ENCODE results near the gene ZNF335.
"Not testable (repeated sequence)": the region's sequence is repeated elsewhere in the genome, so short reads cannot be mapped to it uniquely, and the experiment has no call there.

ZNF335 gene

GRCh38 chr20:45969712-45970634, 2.0 kb downstream of the ZNF335 start:
- FAIRE-seq, result no peak

GRCh38 chr20:45968801-45969711, 2.9 kb downstream of the ZNF335 start:
- no peak for FAIRE-seq

GRCh38 chr20:45968081-45968671, 3.8 kb downstream of the ZNF335 start:
- no peak for FAIRE-seq

- no peak for FAIRE-seq
Measured at GRCh38 chr20:45967551-45968080, 4.4 kb downstream of the ZNF335 start.

- no peak for FAIRE-seq
Measured at GRCh38 chr20:45965169-45966002, 6.6 kb downstream of the ZNF335 start.

- FAIRE-seq, result no peak
Measured at GRCh38 chr20:45964006-45964400, 8.0 kb downstream of the ZNF335 start.

DNA sequence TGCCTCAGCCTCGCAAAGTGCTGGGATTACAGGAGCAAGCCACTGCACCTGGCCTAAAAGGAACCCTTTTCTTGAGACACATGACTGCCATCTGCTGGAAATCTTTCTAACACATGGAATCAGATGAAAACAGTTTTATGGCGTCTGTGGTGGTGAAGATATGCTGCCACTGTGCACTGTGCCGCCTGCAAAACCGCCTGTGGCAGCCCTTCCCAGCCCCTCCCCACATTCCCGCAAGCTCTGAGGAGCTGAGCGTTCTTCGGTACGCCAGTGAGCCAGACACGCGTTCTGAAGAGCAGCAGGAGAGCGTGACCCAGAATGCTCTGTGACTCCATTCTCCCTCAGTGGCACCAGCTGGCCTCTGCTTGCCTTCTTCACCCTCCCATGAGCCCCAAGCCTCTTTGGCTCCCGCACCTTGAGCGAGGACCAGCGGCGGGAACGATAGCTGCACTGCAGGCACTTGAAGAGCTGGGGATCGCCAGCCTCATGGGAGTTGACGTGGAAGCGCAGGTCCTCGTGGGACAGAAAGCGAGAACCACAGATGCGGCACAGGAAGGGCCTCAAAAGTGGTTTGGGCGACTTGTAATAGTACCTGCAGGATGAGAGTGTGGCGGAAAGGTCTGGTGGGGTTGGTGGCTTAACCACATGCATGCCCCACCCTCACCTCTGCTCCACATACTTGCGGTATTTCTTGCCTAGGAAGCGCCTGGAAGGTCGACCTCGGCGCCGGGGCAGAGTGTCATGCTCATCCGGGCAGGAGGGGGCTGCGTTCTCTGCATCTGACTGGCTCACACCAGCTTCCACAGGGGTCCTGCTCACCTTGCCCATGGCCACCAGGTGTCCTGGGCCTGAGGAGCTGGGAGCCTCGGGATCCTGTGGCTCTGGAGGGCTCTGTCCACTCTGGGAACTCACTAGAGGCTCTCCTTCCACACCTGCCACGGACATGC, 8.7 kb downstream of the ZNF335 start:
- FAIRE-seq, result no peak

DNA sequence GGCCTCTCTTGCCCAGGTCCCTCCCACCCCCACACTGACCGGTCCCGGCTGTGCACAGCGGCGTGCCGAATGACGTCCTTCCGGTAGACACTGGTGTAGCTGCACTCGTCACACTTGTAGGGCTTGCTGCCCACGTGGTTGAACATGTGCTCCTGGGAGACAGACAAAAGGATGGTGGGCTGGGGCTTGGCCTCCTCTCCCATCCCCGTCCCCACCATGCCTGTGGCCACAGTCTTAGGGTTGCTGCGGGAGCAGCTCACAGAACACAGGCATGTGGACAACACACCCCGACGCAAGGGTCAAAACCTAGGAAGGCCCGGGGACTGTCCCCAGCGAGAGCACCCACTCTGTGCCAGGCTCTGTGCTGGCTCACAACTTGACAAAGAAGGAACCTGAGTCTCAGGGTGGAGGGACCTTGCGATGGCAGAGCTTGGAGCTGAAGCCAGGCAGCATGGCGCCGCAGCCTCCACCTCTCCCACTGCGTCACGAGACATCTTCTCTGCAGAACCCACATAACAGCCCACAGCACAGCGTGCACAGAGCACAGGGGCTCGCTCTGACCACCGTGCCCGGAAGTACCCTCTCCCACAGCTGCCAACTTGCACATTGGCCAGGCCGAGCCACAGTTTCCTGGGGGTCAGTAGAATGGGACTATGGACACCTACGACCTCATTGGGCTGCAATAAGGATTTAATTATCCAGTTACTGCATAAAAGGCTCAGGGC, 9.8 kb downstream of the ZNF335 start:
- FAIRE-seq, result no peak

GRCh38 chr20:45959956-45960630, 11.9 kb downstream of the ZNF335 start:
- FAIRE-seq, result no peak

- FAIRE-seq, result no peak
Measured at GRCh38 chr20:45959126-45959525, 12.9 kb downstream of the ZNF335 start.

- FAIRE-seq, result no peak
Measured at GRCh38 chr20:45958593-45958992, 13.4 kb downstream of the ZNF335 start.

DNA sequence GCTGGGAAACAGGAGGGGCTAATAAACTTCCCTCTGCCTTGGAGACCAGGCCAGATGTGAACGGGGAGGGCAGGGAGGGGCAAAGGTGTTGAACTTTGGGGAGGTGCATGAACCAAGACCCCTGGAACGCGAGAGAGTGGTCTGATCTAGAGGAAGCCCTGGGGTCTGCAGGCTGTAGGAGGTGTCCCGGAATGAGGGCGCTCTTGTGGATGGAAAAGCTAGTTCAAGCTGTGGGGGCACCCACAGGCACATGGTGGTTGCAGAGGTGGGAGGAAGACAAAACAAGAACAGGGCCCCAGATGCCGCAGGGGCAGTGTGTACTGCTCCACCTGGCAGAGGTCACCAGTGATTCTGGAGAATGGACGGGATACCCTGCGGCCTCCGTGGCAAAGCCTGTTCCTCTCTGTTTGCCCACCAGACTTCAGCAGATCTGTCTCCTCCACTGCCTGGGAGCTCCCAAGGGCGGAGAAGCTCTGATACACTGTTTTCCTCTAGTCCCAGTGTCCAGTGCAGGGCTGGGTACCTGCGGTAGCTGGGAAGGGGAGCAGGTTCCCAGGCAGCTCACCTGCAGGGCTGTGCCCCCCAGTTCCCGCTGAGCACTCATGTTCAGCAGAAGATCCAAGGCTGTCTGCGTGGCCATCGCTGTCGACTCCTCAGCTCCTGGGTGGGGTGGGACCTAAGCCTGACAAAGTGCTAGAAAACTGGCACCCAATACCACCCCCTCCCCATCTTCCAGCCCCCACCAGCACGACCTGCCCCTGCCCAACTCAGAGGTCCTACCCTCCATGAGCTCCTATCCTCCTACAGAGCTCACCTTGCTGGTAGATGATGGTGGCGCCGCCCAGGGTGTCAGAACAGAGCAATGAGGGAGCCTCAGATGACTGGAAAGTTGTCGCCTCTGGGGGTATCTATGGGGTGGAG, 14.7 kb downstream of the ZNF335 start:
- FAIRE-seq, result no peak

- FAIRE-seq, result not testable (repeated sequence)
Measured at GRCh38 chr20:45956326-45956725, 15.7 kb downstream of the ZNF335 start.

DNA sequence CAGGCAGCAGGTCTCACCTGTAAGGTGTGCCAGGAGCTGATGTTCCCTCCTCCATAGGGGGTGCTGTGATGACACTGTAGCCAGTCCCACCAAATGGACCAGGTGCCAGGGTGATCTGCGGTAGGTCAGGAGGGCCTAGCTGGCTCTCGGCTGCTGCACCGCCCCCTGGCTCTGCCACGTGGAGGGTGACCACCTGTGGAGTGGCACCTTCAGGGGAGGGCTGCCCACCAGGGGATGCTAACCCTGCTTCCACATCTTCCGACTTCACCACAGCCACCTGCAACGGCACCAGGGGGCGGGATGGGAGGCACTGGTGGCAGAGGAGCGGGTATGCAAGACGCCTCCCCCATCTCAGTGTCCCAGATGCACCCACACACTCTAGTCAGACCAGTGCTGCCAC, 18.3 kb downstream of the ZNF335 start:
- no peak for FAIRE-seq

GRCh38 chr20:45952861-45953260, 19.1 kb downstream of the ZNF335 start:
- no peak for FAIRE-seq

DNA sequence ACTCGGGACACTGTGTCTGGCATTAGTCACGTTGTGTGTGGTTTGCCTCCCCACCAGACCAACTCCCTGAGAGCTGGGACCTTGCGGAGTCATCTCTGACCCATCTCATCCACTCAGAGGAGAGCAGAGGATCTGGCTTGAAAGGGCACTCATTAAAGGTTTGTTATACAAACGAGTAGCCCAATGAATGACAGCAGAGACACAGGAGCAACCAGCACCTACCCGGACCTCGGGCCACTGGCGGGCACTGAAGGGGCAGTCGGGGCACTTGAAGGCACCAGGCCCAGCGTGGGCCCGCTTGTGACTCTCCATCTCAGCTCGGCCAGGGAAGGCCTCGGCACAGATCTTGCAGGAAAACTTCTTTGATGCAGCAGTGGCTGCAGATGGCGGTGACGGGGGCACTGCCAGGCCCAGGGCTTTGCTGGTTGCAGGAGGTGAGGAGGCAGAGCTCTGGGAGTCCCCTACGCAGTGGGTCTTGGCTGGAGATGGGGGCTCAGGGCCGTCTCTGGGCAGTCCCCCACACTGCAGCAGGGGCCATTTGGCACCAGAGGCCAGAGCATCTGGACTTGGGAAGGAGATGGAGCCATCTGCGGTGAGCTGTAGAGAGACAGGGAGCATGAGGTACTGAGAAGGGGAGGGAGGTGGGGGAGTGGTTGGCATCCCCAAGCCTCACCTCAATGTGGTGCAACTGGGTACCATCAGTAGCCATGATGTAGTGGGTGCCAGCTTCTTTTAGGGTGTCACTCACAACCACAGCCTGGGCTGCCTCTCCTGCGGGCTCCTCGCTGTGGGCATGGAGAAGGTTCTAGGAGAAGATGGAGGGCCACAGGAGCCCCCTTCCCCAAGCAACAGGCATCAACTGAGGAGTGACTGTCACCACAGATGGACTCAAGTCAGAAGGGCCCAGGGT, 19.8 kb downstream of the ZNF335 start:
- FAIRE-seq, result no peak

DNA sequence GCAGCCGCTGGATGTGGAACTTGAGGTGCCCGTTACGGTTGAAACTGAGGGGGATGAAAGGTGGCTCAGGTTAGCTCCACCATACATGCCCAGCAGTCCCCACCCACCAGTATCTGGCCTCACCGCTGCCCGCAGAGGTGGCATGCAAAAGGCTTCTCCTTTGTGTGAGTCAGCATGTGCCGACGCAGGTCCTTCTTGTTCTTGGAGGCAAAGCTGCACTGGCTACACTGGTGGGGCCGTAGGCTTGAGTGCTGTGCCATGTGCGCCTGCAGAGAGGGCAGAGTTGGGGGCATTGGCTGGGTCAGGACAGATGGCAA, 21.7 kb downstream of the ZNF335 start:
- FAIRE-seq, result no peak
